Type B pancreatic cell (in vitro differentiated cells): ENCODE measurements around the gene VAPB. TPM values are rescaled to one million over a fixed set of nuclear protein-coding genes. Genes with fewer than 3 reads are reported as not detected.

Source experiments
- DNase-seq: peaks from one replicate; pipeline ENCODE4 v3.0.0; 2021; ENCODE audit warnings: mixed read lengths; ENCODE audit not compliant: unreplicated experiment; ENCODE audit errors: extremely low spot score
- H3K27ac Mint-ChIP-seq: 2 replicates; pipeline ENCODE4 v1.8.0; 2021; ENCODE audit warnings: mild to moderate bottlenecking, mixed read lengths
- H3K27me3 Mint-ChIP-seq: 2 replicates; pipeline ENCODE4 v1.8.0; 2021; ENCODE audit warnings: mixed read lengths
- H3K36me3 Mint-ChIP-seq: 2 replicates; pipeline ENCODE4 v1.8.0; 2021; ENCODE audit warnings: mixed read lengths
- H3K4me1 Mint-ChIP-seq: one replicate; pipeline ENCODE4 v1.8.0; 2021; ENCODE audit warnings: mixed read lengths; ENCODE audit not compliant: unreplicated experiment
- H3K4me3 Mint-ChIP-seq: 2 replicates; pipeline ENCODE4 v1.8.0; 2021; ENCODE audit warnings: mild to moderate bottlenecking, mixed read lengths
- H3K9me3 Mint-ChIP-seq: 2 replicates; pipeline ENCODE4 v1.8.0; 2021; ENCODE audit warnings: mixed read lengths
- CTCF ChIP-seq: fragments of 200-600 bp; sonication (generic); conservative IDR thresholded peaks from 2 replicates; pipeline ENCODE4 v1.5.0; 2021; ENCODE audit warnings: antibody characterized with exemption, mild to moderate bottlenecking
- total RNA-seq: library from RNA; stranded (reverse); gene quantifications from 2 replicates; pipeline ENCODE4 v1.2.1, GENCODE V29; 2021; ENCODE audit warnings: low replicate concordance

The VAPB gene
- total RNA-seq, 1 donor from 2014 or later = 58.9 TPM

GRCh38 chr20:58389324-58389967 is 417 bp downstream of the VAPB start:
- H3K9me3 Mint-ChIP-seq = no peaks in the 10 kb centered on the region
- H3K27me3 Mint-ChIP-seq = no peaks in the 10 kb centered on the region
- peak overlapping the region; percentile 97 for H3K27ac Mint-ChIP-seq
- no peak for DNase-seq
- H3K4me1 Mint-ChIP-seq = peaks cover 38% of the 10 kb centered on the region
- TF ChIP-seq CTCF = no peak
- H3K36me3 Mint-ChIP-seq = peaks cover 24% of the 10 kb centered on the region
- peak overlapping the region; percentile 96 for H3K4me3 Mint-ChIP-seq

GRCh38 chr20:58389968-58390658 is 1.1 kb downstream of the VAPB start:
- Mint-ChIP-seq H3K27ac (peak overlapping the region; percentile 97), H3K4me1 (peaks cover 42% of the 10 kb centered on the region), H3K36me3 (peaks cover 28% of the 10 kb centered on the region)

GRCh38 chr20:58390659-58391035 is 1.6 kb downstream of the VAPB start:
- H3K27ac Mint-ChIP-seq = peak overlapping the region; percentile 97
- H3K4me1 Mint-ChIP-seq = peaks cover 45% of the 10 kb centered on the region

More at GRCh38 chr20:58389968-58390658, 1.1 kb downstream of the VAPB start:
- DNase-seq = no peak
- no peak for TF ChIP-seq CTCF
- no peaks in the 10 kb centered on the region for H3K27me3 Mint-ChIP-seq
- H3K9me3 Mint-ChIP-seq = no peaks in the 10 kb centered on the region
- peak overlapping the region; percentile 96 for H3K4me3 Mint-ChIP-seq

GRCh38 chr20:58392286-58392685 is 3.3 kb downstream of the VAPB start:
- TF ChIP-seq CTCF = no peak
- peak overlapping the region; percentile 26 for H3K4me3 Mint-ChIP-seq
- H3K36me3 Mint-ChIP-seq = peaks cover 38% of the 10 kb centered on the region
- H3K4me1 Mint-ChIP-seq = peaks cover 54% of the 10 kb centered on the region
- H3K27ac Mint-ChIP-seq = peak overlapping the region; percentile 97
- H3K27me3 Mint-ChIP-seq = no peaks in the 10 kb centered on the region
- DNase-seq = no peak
- no peaks in the 10 kb centered on the region for H3K9me3 Mint-ChIP-seq

More at GRCh38 chr20:58390659-58391035, 1.6 kb downstream of the VAPB start:
- Mint-ChIP-seq H3K36me3 (peaks cover 28% of the 10 kb centered on the region), H3K4me3 (peak overlapping the region; percentile 96), H3K9me3 (no peaks in the 10 kb centered on the region), H3K27me3 (no peaks in the 10 kb centered on the region)
- DNase-seq = no peak
- TF ChIP-seq CTCF = no peak

GRCh38 chr20:58393299-58393698 is 4.3 kb downstream of the VAPB start:
- no peak overlapping the region for H3K27ac Mint-ChIP-seq
- TF ChIP-seq CTCF = no peak
- peaks cover 54% of the 10 kb centered on the region for H3K4me1 Mint-ChIP-seq
- H3K27me3 Mint-ChIP-seq = no peaks in the 10 kb centered on the region
- no peak for DNase-seq
- peak overlapping the region; percentile 2 for H3K4me3 Mint-ChIP-seq
- H3K9me3 Mint-ChIP-seq = no peaks in the 10 kb centered on the region
- H3K36me3 Mint-ChIP-seq = peaks cover 43% of the 10 kb centered on the region
